Right ventricle myocardium superior (tissue), 1 donor: Measurements from ENCODE around the gene HAL. TPM values are rescaled to one million over a fixed set of nuclear protein-coding genes. Genes with fewer than 3 reads are reported as not detected.
"Not testable (repeated sequence)": the region's sequence is repeated elsewhere in the genome, so short reads cannot be mapped to it uniquely, and the experiment has no call there.

Source experiments
- ATAC-seq: fragments of 200-7000 bp; cut with Tn5 transposase; one replicate; pipeline ENCODE4 v1.9.1; 2020; ENCODE audit warnings: mild to moderate bottlenecking; ENCODE audit not compliant: poor library complexity
- DNase-seq: peaks from one replicate; pipeline ENCODE4 v3.0.0-alpha.2; 2020
- intact Hi-C: fragments of 100-400 bp; cut with DNase I; formaldehyde crosslinking; loops from one replicate; pipeline ENCODE4 v1.11.2; 2022
- total RNA-seq: library from RNA; stranded (reverse); fragmentation: NEBNext Ultra II Directional; extraction: Animal tissue kit (Norgen Biotek cat#: 25700); gene quantifications from one replicate; pipeline ENCODE4 v1.2.1, GENCODE V29; 2021
- donor health status: DM: no; HTN: yes; CAD: no; lungs with severe emphysema.

HAL gene
- total RNA-seq, 1 donor from 2014 or later = 0.16 TPM

GRCh38 chr12:95986635-95987570 lies 9.2 kb downstream of the HAL start:
- no peak for DNase-seq
- no peak for ATAC-seq
- intact Hi-C loops = no loop called here

DNA sequence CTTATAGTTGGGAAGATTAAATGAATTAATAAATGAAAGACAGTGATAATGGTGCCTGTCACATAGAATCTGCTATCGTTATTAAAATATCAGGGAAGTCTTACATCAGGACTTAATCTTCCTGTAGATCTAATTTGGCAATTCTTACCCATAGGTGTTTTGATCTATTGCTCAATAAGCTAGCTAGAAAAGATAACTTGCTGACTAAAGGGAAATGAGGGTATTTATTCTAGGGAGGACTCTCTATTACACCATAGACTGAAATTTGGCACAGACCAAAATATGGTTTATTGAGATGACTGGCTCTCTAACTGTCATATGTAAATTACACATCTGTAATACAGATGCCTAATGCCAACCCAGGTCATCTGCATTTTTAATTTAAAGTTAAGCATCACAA lies 11.5 kb downstream of the HAL start:
- intact Hi-C loops = no loop called here
- no peak for ATAC-seq
- no peak for DNase-seq

- intact Hi-C loops = no loop called here
- DNase-seq (no peak), ATAC-seq (no peak)
Observed at GRCh38 chr12:95982602-95983001, 13.5 kb downstream of the HAL start.

GRCh38 chr12:95980437-95980836 lies 15.7 kb downstream of the HAL start:
- no peak for ATAC-seq
- intact Hi-C loops = no loop called here
- DNase-seq = no peak

GRCh38 chr12:95978774-95979173 lies 17.4 kb downstream of the HAL start:
- DNase-seq (no peak), ATAC-seq (no peak)
- intact Hi-C loops = no loop called here

- ATAC-seq (no peak), DNase-seq (no peak)
- intact Hi-C loops = no loop called here
Observed at GRCh38 chr12:95978351-95978750, 17.8 kb downstream of the HAL start.

GRCh38 chr12:95977764-95978305 lies 18.3 kb downstream of the HAL start:
- intact Hi-C loops = no loop called here
- DNase-seq (no peak), ATAC-seq (no peak)

DNA sequence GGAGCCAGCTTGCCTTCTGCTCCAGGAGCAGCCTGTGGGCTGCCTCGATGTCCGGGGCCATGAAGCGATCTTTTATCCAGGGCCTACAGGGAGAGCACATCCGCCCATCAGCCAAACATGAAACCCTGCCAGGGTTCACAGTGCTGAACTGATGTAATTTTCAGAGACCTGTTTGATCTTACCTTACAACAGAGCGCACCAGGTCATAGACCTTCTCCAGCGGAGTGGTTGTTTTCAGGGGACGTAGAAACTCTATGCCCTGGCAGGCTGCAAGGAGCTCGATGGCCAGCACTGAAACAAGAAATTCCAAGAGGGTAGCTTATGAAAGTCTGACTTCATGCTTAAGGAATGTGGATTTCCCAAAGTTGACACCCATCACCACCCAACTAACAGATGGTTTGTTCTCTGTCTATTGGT lies 19.7 kb downstream of the HAL start:
- DNase-seq (no peak), ATAC-seq (no peak)
- intact Hi-C loops = no loop called here

GRCh38 chr12:95975491-95975890 lies 20.7 kb downstream of the HAL start:
- ATAC-seq (no peak), DNase-seq (no peak)
- intact Hi-C loops = no loop called here

DNA sequence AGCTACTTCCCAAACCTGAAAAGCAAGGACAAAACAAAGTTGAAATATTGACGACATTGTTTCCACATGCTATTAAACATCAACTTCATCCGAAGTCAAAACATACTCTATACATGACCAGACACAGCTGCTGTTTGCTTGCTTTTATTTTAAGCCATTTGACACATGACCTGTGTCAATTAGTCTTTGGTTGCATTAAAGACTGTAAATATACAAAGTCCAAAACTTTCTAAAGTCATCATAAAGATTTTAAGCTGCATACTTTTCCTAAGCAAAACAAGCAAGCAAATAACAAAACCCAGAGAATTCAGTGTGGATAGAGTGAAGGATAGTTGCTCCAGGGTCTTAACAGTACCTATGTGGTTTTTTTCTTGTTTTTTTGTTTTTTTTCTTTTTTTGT lies 21.8 kb downstream of the HAL start:
- ATAC-seq = no peak
- no peak for DNase-seq
- intact Hi-C loops = no loop called here

- DNase-seq (no peak), ATAC-seq (no peak)
- intact Hi-C loops = no loop called here
Observed at GRCh38 chr12:95972832-95973456, 23.2 kb downstream of the HAL start.

GRCh38 chr12:95970905-95971304 lies 25.2 kb downstream of the HAL start:
- intact Hi-C loops = no loop called here
- DNase-seq (no peak), ATAC-seq (no peak)

GRCh38 chr12:95969116-95969515 lies 27.0 kb downstream of the HAL start:
- ATAC-seq, DNase-seq, intact Hi-C loops: not testable (repeated sequence)

DNA sequence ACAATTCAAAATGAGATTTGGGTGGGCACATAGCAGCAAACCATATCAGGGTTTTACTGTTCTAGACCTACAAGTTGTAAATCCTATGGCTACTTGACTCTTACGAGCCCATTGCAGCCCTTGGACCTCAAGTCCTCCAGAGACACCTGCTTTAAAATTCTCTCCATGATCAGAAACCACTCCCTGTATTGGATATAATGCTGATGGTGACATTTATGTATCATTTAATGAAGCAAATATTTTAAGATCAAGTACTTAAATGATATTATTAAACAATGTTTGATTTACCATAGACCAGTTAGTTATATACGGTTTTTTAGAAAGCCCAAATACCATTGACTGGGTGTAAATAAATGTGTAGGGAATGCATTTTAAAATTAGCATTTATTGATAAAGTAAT lies 28.8 kb downstream of the HAL start:
- DNase-seq (no peak), ATAC-seq (no peak)
- intact Hi-C loops = no loop called here

GRCh38 chr12:95966287-95966870 lies 29.8 kb downstream of the HAL start:
- DNase-seq = no peak
- no peak for ATAC-seq
- intact Hi-C loops = no loop called here

DNA sequence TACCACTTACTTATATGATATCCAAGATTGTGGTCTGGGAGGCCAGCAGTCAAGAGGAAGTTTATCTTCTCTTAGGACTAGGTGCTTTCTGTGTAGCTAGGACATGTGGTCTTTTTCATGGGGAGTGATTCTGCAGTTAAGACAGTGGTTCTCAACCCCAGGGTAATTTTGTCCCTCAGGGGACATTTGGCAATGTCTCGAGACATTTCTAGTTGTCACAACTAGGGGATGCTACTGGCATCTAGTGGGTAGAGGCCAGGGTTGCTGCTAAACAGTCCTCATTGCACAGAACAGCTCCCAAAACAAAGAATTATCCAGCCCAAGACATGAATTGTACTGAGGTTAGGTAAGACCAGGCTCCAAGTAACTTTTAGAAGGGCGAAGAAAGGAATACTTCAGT lies 33.0 kb downstream of the HAL start:
- no peak for DNase-seq
- ATAC-seq = no peak
- intact Hi-C loops = no loop called here

DNA sequence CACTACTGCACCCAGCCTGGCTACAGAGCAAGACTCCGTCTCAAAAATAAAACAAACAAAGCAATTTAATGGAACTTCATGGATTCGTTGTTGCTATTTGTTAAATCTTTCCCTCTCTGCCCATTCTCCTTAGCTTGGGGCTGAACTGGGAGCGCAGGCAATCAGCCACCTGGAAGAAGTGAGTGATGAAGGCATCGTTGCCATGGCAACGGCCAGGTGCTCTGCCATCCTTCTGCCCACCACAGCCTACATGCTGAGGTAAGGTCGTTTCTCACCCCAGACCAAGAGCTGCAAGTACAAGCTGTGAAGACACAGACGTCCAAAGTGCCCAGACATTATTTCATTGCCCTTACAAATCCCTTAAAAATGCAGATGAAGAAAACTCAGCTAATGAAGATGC lies 33.9 kb downstream of the HAL start:
- DNase-seq (no peak), ATAC-seq (no peak)
- intact Hi-C loops = no loop called here

DNA sequence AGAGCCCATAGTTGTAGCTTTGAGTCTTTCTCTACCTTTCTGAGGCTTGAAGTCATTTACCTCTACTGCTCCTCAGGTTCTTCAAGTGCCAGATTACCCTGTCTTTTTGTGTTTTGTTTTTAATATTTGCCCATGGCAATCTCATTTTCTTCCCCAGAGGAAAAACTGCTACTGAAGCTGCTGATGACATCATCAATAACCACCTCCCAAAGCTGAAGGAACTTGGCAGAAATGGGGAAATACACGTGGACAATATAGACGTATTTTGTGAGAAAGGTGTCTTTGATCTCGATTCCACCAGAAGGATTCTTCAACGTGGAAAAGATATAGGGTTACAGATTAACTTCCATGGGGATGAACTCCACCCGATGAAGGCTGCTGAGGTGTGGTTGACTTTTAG lies 35.9 kb downstream of the HAL start:
- DNase-seq (no peak), ATAC-seq (no peak)
- intact Hi-C loops = no loop called here

- DNase-seq (no peak), ATAC-seq (no peak)
- intact Hi-C loops = no loop called here
Observed at GRCh38 chr12:95959107-95959506, 37.0 kb downstream of the HAL start.
